ENCODE measurements around the gene ITGA3. TPM values are rescaled to one million over a fixed set of nuclear protein-coding genes. Genes with fewer than 3 reads are reported as not detected.

The ITGA3 gene
- total RNA-seq, 6 donors from 2014 or later: 193 to 469 (median 350) TPM

GRCh38 chr17:50062293-50063243 lies 6.7 kb downstream of the ITGA3 start:
- ATAC-seq (ENCODE audit: low FRiP score in 2 of 2) (peak; percentile 68 to 92), DNase-seq (peak; percentile 92 to 97)
- H3K4me1 ChIP-seq: peaks cover 78 to 81% (median 79%) of the 10 kb centered on the region in 4 donors
- WGBS, 2 donors: 43 to 56% methylated on average over 3 to 10 of the region's 10 CpGs
- no peaks in the 10 kb centered on the region for H3K9me3 ChIP-seq
- H3K36me3 ChIP-seq: peaks cover 0 to 14% (median 7%) of the 10 kb centered on the region in 4 donors
- TF ChIP-seq POLR2AphosphoS5 (IDR thresholded peaks at IDR 0.05): peak; percentile 64 to 88
- TF ChIP-seq CTCF (IDR thresholded peaks at IDR 0.05): no peak
- peak in 1 of 4 donors; percentile 95 for TF ChIP-seq EP300 (IDR thresholded peaks at IDR 0.05)
- TF ChIP-seq POLR2A (IDR thresholded peaks at IDR 0.05): peak in 2 of 4 donors; percentile 29 to 55
- no peak overlapping the region for H3K4me3 ChIP-seq
- H3K27ac ChIP-seq: peak overlapping the region; percentile 90 to 97 (median 92)
- H3K27me3 ChIP-seq: no peaks in the 10 kb centered on the region

- WGBS, 2 donors: 84 to 87% methylated on average over 8 of the region's 8 CpGs
- ATAC-seq (ENCODE audit: low FRiP score in 2 of 2): no peak
- H3K36me3 ChIP-seq: peaks cover 0 to 23% (median 17%) of the 10 kb centered on the region in 4 donors
- H3K4me3 ChIP-seq: no peak overlapping the region
- peak in 1 of 2 donors; percentile 57 for DNase-seq
- H3K27ac ChIP-seq: peak overlapping the region; percentile 90 to 97 (median 92)
- H3K4me1 ChIP-seq: peaks cover 67 to 69% (median 68%) of the 10 kb centered on the region in 4 donors
- H3K9me3 ChIP-seq: no peaks in the 10 kb centered on the region
- peak; percentile 20 to 33 for TF ChIP-seq POLR2AphosphoS5 (IDR thresholded peaks at IDR 0.05)
- TF ChIP-seq CTCF (IDR thresholded peaks at IDR 0.05): no peak
- no peaks in the 10 kb centered on the region for H3K27me3 ChIP-seq
Measured at GRCh38 chr17:50063561-50064252, 7.8 kb downstream of the ITGA3 start.

- 41 to 43% methylated on average over 17 to 19 of the region's 20 CpGs for WGBS, 2 donors
- Histone ChIP-seq H3K27me3 (no peaks in the 10 kb centered on the region), H3K4me3 (no peak overlapping the region), H3K9me3 (no peaks in the 10 kb centered on the region), H3K4me1 (peaks cover 60 to 62% (median 60%) of the 10 kb centered on the region in 4 donors), H3K36me3 (peaks cover 5 to 31% (median 23%) of the 10 kb centered on the region in 4 donors), H3K27ac (peak overlapping the region; percentile 90 to 97 (median 92))
- ATAC-seq (ENCODE audit: low FRiP score in 2 of 2) (peak; percentile 32 to 42), DNase-seq (peak in 1 of 2 donors; percentile 83)
- TF ChIP-seq POLR2AphosphoS5 (IDR thresholded peaks at IDR 0.05) (peak; percentile 50 to 58), CTCF (IDR thresholded peaks at IDR 0.05) (peak in 2 of 6 experiments; percentile 2 to 23), EP300 (IDR thresholded peaks at IDR 0.05) (peak in 1 of 4 donors; percentile 4), POLR2A (IDR thresholded peaks at IDR 0.05) (no peak)
Measured at GRCh38 chr17:50064253-50065001, 8.5 kb downstream of the ITGA3 start.

GRCh38 chr17:50065056-50065455 lies 9.1 kb downstream of the ITGA3 start:
- no peak for DNase-seq
- H3K4me3 ChIP-seq: no peak overlapping the region
- H3K9me3 ChIP-seq: no peaks in the 10 kb centered on the region
- no peaks in the 10 kb centered on the region for H3K27me3 ChIP-seq
- H3K4me1 ChIP-seq: peaks cover 54 to 56% (median 54%) of the 10 kb centered on the region in 4 donors
- TF ChIP-seq POLR2AphosphoS5 (IDR thresholded peaks at IDR 0.05) (no peak), CTCF (IDR thresholded peaks at IDR 0.05) (no peak), EP300 (IDR thresholded peaks at IDR 0.05) (no peak), POLR2A (IDR thresholded peaks at IDR 0.05) (no peak)
- H3K36me3 ChIP-seq: peaks cover 5 to 37% (median 29%) of the 10 kb centered on the region in 4 donors
- no peak for ATAC-seq (ENCODE audit: low FRiP score in 2 of 2)
- peak overlapping the region; percentile 90 to 97 (median 92) for H3K27ac ChIP-seq
- 54 to 58% methylated on average over 3 of the region's 3 CpGs for WGBS, 2 donors

Data from upper lobe of left lung (tissue), 6 donors.